ENCODE results near the gene ABHD12B. TPM values are rescaled to one million over a fixed set of nuclear protein-coding genes. Genes with fewer than 3 reads are reported as not detected.

Gene ABHD12B
- total RNA-seq, 1 experiment from 2014 or later = not detected

GRCh38 chr14:50926851-50927386, 55.1 kb downstream of the ABHD12B start:
- no peaks in the 10 kb centered on the region for H3K27me3 ChIP-seq (ENCODE audit: control insufficient read depth, insufficient read depth, low read length)
- no peak overlapping the region for H3K27ac ChIP-seq (ENCODE audit: low read length)
- no TSS peak for BruUV-seq (replicated peaks)
- DNase-seq (ENCODE audit: low read depth, low spot score) = no peak
- H3K4me1 ChIP-seq (ENCODE audit: control insufficient read depth, insufficient read depth, low read length) = no peaks in the 10 kb centered on the region
- TF ChIP-seq REST (IDR thresholded peaks at IDR 0.05; ENCODE audit: insufficient read depth in 1 of 2, low read depth in 2 of 2, low read length in 1 of 2) (no peak), TCF7L2 (IDR thresholded peaks at IDR 0.05; ENCODE audit: low read depth, low read length) (no peak), POLR2AphosphoS5 (IDR thresholded peaks at IDR 0.05; ENCODE audit: low read depth, low read length) (no peak), SIN3A (IDR thresholded peaks at IDR 0.05; ENCODE audit: borderline replicate concordance, insufficient read depth, low read depth, low read length) (no peak)
- TF ChIP-seq, protein P1, sequence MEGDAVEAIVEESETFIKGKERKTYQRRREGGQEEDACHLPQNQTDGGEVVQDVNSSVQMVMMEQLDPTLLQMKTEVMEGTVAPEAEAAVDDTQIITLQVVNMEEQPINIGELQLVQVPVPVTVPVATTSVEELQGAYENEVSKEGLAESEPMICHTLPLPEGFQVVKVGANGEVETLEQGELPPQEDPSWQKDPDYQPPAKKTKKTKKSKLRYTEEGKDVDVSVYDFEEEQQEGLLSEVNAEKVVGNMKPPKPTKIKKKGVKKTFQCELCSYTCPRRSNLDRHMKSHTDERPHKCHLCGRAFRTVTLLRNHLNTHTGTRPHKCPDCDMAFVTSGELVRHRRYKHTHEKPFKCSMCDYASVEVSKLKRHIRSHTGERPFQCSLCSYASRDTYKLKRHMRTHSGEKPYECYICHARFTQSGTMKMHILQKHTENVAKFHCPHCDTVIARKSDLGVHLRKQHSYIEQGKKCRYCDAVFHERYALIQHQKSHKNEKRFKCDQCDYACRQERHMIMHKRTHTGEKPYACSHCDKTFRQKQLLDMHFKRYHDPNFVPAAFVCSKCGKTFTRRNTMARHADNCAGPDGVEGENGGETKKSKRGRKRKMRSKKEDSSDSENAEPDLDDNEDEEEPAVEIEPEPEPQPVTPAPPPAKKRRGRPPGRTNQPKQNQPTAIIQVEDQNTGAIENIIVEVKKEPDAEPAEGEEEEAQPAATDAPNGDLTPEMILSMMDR (IDR thresholded peaks at IDR 0.05) = no peak
- no peaks in the 10 kb centered on the region; the same call in none of the 2 replicates for H3K36me3 ChIP-seq (ENCODE audit: control insufficient read depth, insufficient read depth, low read length)
- H3K9me3 ChIP-seq (ENCODE audit: control insufficient read depth, insufficient read depth, low read depth, low read length) = no peaks in the 10 kb centered on the region
- CTCF ChIA-PET = no interaction called here
- POLR2A ChIA-PET = no interaction called here
- no peak for ATAC-seq
- in situ Hi-C loops (cut with HindIII; ENCODE audit: low pct_unique_long_range_greater_than_20kb, low sequenced_read_pairs) (no loop called here), intact Hi-C loops (cut with micrococcal nuclease; ENCODE audit: unreplicated experiment) (no loop called here)
- H3K4me3 ChIP-seq (ENCODE audit: low read depth in 2 of 2, low read length in 2 of 2) = no peak overlapping the region

DNA sequence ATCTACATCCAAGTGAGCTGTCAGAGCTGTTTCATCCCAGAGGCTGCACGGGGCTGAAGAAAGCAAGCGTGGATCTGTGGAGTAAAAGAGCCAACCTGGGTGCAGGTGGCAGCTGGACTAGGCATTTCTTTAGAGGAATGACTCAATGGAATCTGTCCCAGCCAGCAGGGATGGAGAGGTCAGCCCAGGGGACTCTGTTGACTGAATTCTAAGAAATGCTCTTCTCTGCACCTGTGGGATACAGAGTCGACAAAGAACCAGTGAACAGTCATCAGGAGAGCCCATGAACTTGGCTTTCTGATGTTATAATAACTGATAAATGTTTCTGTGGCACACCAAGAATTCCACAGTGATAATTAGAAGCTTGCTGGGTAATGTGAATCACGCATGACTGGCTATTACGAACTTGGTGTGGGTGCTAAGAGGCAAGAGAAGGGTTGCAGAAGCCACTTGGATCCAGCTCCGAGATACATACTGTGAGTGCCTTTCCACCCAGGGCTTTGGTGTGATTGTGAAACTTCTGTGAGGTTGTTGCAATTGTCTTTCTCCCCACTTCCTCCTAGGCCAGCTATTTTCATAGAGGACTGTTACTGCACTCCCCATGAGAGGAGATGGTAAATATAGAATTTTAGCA, 56.3 kb downstream of the ABHD12B start:
- Histone ChIP-seq H3K4me3 (ENCODE audit: low read depth in 2 of 2, low read length in 2 of 2) (no peak overlapping the region), H3K27ac (ENCODE audit: low read length) (no peak overlapping the region), H3K36me3 (ENCODE audit: control insufficient read depth, insufficient read depth, low read length) (no peaks in the 10 kb centered on the region; the same call in none of the 2 replicates), H3K9me3 (ENCODE audit: control insufficient read depth, insufficient read depth, low read depth, low read length) (no peaks in the 10 kb centered on the region), H3K27me3 (ENCODE audit: control insufficient read depth, insufficient read depth, low read length) (no peaks in the 10 kb centered on the region), H3K4me1 (ENCODE audit: control insufficient read depth, insufficient read depth, low read length) (no peaks in the 10 kb centered on the region)
- CTCF ChIA-PET = no interaction called here
- DNase-seq (ENCODE audit: low read depth, low spot score) (no peak), ATAC-seq (no peak)
- POLR2A ChIA-PET = no interaction called here
- in situ Hi-C loops (cut with HindIII; ENCODE audit: low pct_unique_long_range_greater_than_20kb, low sequenced_read_pairs) (no loop called here), intact Hi-C loops (cut with micrococcal nuclease; ENCODE audit: unreplicated experiment) (no loop called here)
- no TSS peak for BruUV-seq (replicated peaks)
- TF ChIP-seq, protein P1 (IDR thresholded peaks at IDR 0.05) = no peak
- no peak for TF ChIP-seq POLR2AphosphoS5 (IDR thresholded peaks at IDR 0.05; ENCODE audit: low read depth, low read length)
- no peak for TF ChIP-seq TCF7L2 (IDR thresholded peaks at IDR 0.05; ENCODE audit: low read depth, low read length)
- TF ChIP-seq REST (IDR thresholded peaks at IDR 0.05; ENCODE audit: insufficient read depth in 1 of 2, low read depth in 2 of 2, low read length in 1 of 2) = no peak
- TF ChIP-seq SIN3A (IDR thresholded peaks at IDR 0.05; ENCODE audit: borderline replicate concordance, insufficient read depth, low read depth, low read length) = no peak

Measured in Panc1 (cell line).